H9 (cell line): ENCODE results near the gene DIS3L2. TPM values are rescaled to one million over a fixed set of nuclear protein-coding genes. Genes with fewer than 3 reads are reported as not detected.

Experiments
- DNase-seq: peaks from one replicate; pipeline ENCODE4 v3.0.0-alpha.2; 2017
- H2AFZ ChIP-seq: one replicate; pipeline ENCODE4 v1.6.1; 2013; ENCODE audit warnings: mild to moderate bottlenecking, low read length, control low read depth, moderate library complexity
- H2AK5ac ChIP-seq: 2 replicates; pipeline ENCODE4 v1.6.1; 2013; ENCODE audit warnings: low read length, control low read depth, mixed read lengths; ENCODE audit not compliant: insufficient read length
- H2BK120ac ChIP-seq: one replicate; pipeline ENCODE4 v1.6.1; 2013; ENCODE audit warnings: low read depth, mild to moderate bottlenecking, low read length, control low read depth, inconsistent platforms; ENCODE audit not compliant: poor library complexity, severe bottlenecking
- H2BK12ac ChIP-seq: 2 replicates; pipeline ENCODE4 v1.6.1; 2013; ENCODE audit warnings: low read length, control low read depth, mixed read lengths, low read depth; ENCODE audit not compliant: insufficient read length
- H2BK15ac ChIP-seq: 2 replicates; pipeline ENCODE4 v1.6.1; 2013; ENCODE audit warnings: low read depth, low read length, control low read depth
- H2BK20ac ChIP-seq: one replicate; pipeline ENCODE4 v1.6.1; 2013; ENCODE audit warnings: low read depth, mild to moderate bottlenecking, low read length, control low read depth, inconsistent platforms; ENCODE audit not compliant: poor library complexity, severe bottlenecking
- H2BK5ac ChIP-seq: 2 replicates; pipeline ENCODE4 v1.6.1; 2013; ENCODE audit warnings: low read length, control low read depth, mixed read lengths; ENCODE audit not compliant: insufficient read length
- H3K14ac ChIP-seq: 2 replicates; pipeline ENCODE4 v1.6.1; 2013; ENCODE audit warnings: low read length, control low read depth; ENCODE audit not compliant: insufficient read depth
- H3K18ac ChIP-seq: 2 replicates; pipeline ENCODE4 v1.6.1; 2013; ENCODE audit warnings: low read depth, mild to moderate bottlenecking, mixed read lengths, low read length, control low read depth; ENCODE audit not compliant: insufficient read length
- H3K23ac ChIP-seq: 2 replicates; pipeline ENCODE4 v1.6.1; 2013; ENCODE audit warnings: low read length, control low read depth, mixed read lengths, low read depth; ENCODE audit not compliant: insufficient read length
- H3K23me2 ChIP-seq: 2 replicates; pipeline ENCODE4 v1.6.1; 2013; ENCODE audit warnings: low read depth, mild to moderate bottlenecking, mixed read lengths, low read length, control low read depth; ENCODE audit not compliant: insufficient read length, poor library complexity, severe bottlenecking
- H3K27ac ChIP-seq: 2 replicates; pipeline ENCODE4 v1.5.1; 2013; ENCODE audit warnings: low read length, control low read depth, mixed read lengths, low read depth; ENCODE audit not compliant: insufficient read length
- H3K27me3 ChIP-seq: 2 replicates; pipeline ENCODE4 v1.6.1; 2013; ENCODE audit warnings: low read length, control low read depth, inconsistent platforms; ENCODE audit not compliant: insufficient read depth
- H3K4ac ChIP-seq: 2 replicates; pipeline ENCODE4 v1.6.1; 2013; ENCODE audit warnings: low read depth, mild to moderate bottlenecking, control low read depth, inconsistent platforms, low read length, moderate library complexity
- H3K4me1 ChIP-seq: 2 replicates; pipeline ENCODE4 v1.6.1; 2013; ENCODE audit warnings: low read length, control low read depth, inconsistent platforms; ENCODE audit not compliant: insufficient read depth
- H3K4me2 ChIP-seq: 2 replicates; pipeline ENCODE4 v1.6.1; 2013; ENCODE audit warnings: low read length, control low read depth, mixed read lengths; ENCODE audit not compliant: insufficient read length, insufficient read depth
- H3K56ac ChIP-seq: 2 replicates; pipeline ENCODE4 v1.6.1; 2013; ENCODE audit warnings: low read depth, mild to moderate bottlenecking, mixed read lengths, low read length, control low read depth; ENCODE audit not compliant: insufficient read length
- H3K79me1 ChIP-seq: 2 replicates; pipeline ENCODE4 v1.6.1; 2013; ENCODE audit warnings: low read depth, mild to moderate bottlenecking, moderate library complexity, low read length, control low read depth, inconsistent platforms; ENCODE audit not compliant: insufficient read depth, poor library complexity, severe bottlenecking
- H3K79me2 ChIP-seq: 2 replicates; pipeline ENCODE4 v1.6.1; 2013; ENCODE audit warnings: low read length, control low read depth, inconsistent platforms; ENCODE audit not compliant: insufficient read depth
- H3K9ac ChIP-seq: 2 replicates; pipeline ENCODE4 v1.6.1; 2013; ENCODE audit warnings: low read length, control low read depth, mixed read lengths; ENCODE audit not compliant: insufficient read length; ENCODE audit errors: extremely low read depth
- H3K9me3 ChIP-seq: one replicate; pipeline ENCODE4 v1.6.1; 2013; ENCODE audit warnings: low read depth, low read length, inconsistent platforms; ENCODE audit not compliant: control insufficient read depth
- H3T11ph ChIP-seq: one replicate; pipeline ENCODE4 v1.6.1; 2013; ENCODE audit warnings: mild to moderate bottlenecking, low read length, control low read depth, inconsistent platforms
- H4K20me1 ChIP-seq: one replicate; pipeline ENCODE4 v1.6.1; 2013; ENCODE audit not compliant: control insufficient read depth, insufficient read length, insufficient read depth
- H4K5ac ChIP-seq: 2 replicates; pipeline ENCODE4 v1.6.1; 2013; ENCODE audit warnings: low read depth, mild to moderate bottlenecking, mixed read lengths, low read length, control low read depth; ENCODE audit not compliant: insufficient read length
- H4K8ac ChIP-seq: replicated peaks from 2 replicates; pipeline ENCODE4 v1.6.1; 2013; ENCODE audit warnings: low read length, control low read depth, mixed read lengths, low read depth; ENCODE audit not compliant: insufficient read length
- H4K91ac ChIP-seq: 2 replicates; pipeline ENCODE4 v1.6.1; 2013; ENCODE audit warnings: low read depth, mild to moderate bottlenecking, moderate library complexity, mixed read lengths, low read length, control low read depth; ENCODE audit not compliant: insufficient read length
- H3K27ac Mint-ChIP-seq, 3 experiments: 2 replicates in 2 of 3; 3 replicates in 1 of 3; pipeline ENCODE4 v1.8.0; 2020 to 2021; ENCODE audit warnings: mixed read lengths in 3 of 3, mild to moderate bottlenecking in 1 of 3, moderate library complexity in 1 of 3
- H3K27me3 Mint-ChIP-seq: 2 replicates; pipeline ENCODE4 v1.8.0; 2021; ENCODE audit warnings: low read depth, mild to moderate bottlenecking, moderate library complexity, mixed read lengths
- H3K36me3 Mint-ChIP-seq, 3 experiments: 2 replicates in 2 of 3; 3 replicates in 1 of 3; pipeline ENCODE4 v1.8.0; 2020 to 2021; ENCODE audit warnings: low read depth in 3 of 3, mixed read lengths in 3 of 3; ENCODE audit not compliant: insufficient read depth in 1 of 3
- H3K4me1 Mint-ChIP-seq, 2 experiments: 2 replicates each; pipeline ENCODE4 v1.8.0; 2020; ENCODE audit warnings: mixed read lengths in 2 of 2
- H3K4me3 Mint-ChIP-seq, 2 experiments: 2 replicates in 1 of 2; 3 replicates in 1 of 2; pipeline ENCODE4 v1.8.0; 2020 to 2021; ENCODE audit warnings: mild to moderate bottlenecking in 2 of 2, mixed read lengths in 2 of 2, moderate library complexity in 1 of 2
- H3K9me3 Mint-ChIP-seq, 2 experiments: 2 replicates in 1 of 2; 3 replicates in 1 of 2; pipeline ENCODE4 v1.8.0; 2020; ENCODE audit warnings: mild to moderate bottlenecking in 2 of 2, mixed read lengths in 2 of 2, moderate library complexity in 1 of 2
- CTCF ChIP-seq: fragments of 200-600 bp; sonication (generic); conservative IDR thresholded peaks from 3 replicates; pipeline ENCODE4 v1.8.0; 2021; ENCODE audit warnings: antibody characterized with exemption, mild to moderate bottlenecking
- WGBS: extraction: QIAGEN DNeasy Blood & Tissue Kit; methylation state at CpG from one replicate; pipeline ENCODE4 v1.1.7; 2013; ENCODE audit warnings: missing lambda C conversion rate, low lambda C conversion rate, mixed read lengths; ENCODE audit not compliant: insufficient read length; ENCODE audit errors: extremely low coverage; 5-methylcytosine and 5-hydroxymethylcytosine counted together
- total RNA-seq: library from RNA; stranded (reverse); gene quantifications from 2 replicates; pipeline ENCODE4 v1.2.1, GENCODE V29; 2021

The DIS3L2 gene
- total RNA-seq, 1 experiment from 2014 or later = 28.1 TPM

- Histone ChIP-seq H3K4me1 (no peaks in the 10 kb centered on the region), H3K4ac (no peak overlapping the region), H2BK5ac (no peak overlapping the region), H3K9me3 (no peaks in the 10 kb centered on the region), H3K79me1 (no peaks in the 10 kb centered on the region), H4K91ac (no peak overlapping the region), H3K4me2 (no peak overlapping the region), H3K14ac (no peak overlapping the region), H4K8ac (no peak overlapping the region), H2AFZ (no peak overlapping the region), H2BK20ac (no peak overlapping the region), H3K23me2 (no peaks in the 10 kb centered on the region), H2BK12ac (no peak overlapping the region), H2BK15ac (no peak overlapping the region), H2AK5ac (no peak overlapping the region), H3K56ac (no peak overlapping the region), H4K5ac (no peak overlapping the region), H3K27me3 (no peaks in the 10 kb centered on the region), H3K18ac (no peak overlapping the region), H3K79me2 (no peaks in the 10 kb centered on the region; the same call in 1 of the 2 replicates), H3K23ac (no peak overlapping the region), H3K9ac (no peak overlapping the region), H3T11ph (no peak overlapping the region), H4K20me1 (no peaks in the 10 kb centered on the region), H3K27ac (no peak overlapping the region), H2BK120ac (no peak overlapping the region)
- H3K36me3 Mint-ChIP-seq = peaks cover 0 to 4% (median 3%) of the 10 kb centered on the region in 3 experiments; a peak in 2 of 7 replicates
- peaks cover 6% of the 10 kb centered on the region in 2 experiments; a peak in 1 of 4 replicates for H3K4me1 Mint-ChIP-seq
- WGBS = no CpG with 5 or more reads among the region's 2 CpGs
- no peak for TF ChIP-seq CTCF
- peaks cover 0 to 2% of the 10 kb centered on the region in 2 experiments; a peak in 1 of 5 replicates for H3K9me3 Mint-ChIP-seq
- no peak for DNase-seq
- no peak overlapping the region for H3K4me3 Mint-ChIP-seq
- H3K27me3 Mint-ChIP-seq = no peaks in the 10 kb centered on the region
- no peak overlapping the region for H3K27ac Mint-ChIP-seq
Measured at GRCh38 chr2:231975001-231975400, 13.5 kb downstream of the DIS3L2 start.
